LNCAP (cell line): ENCODE measurements around the gene TLK1.

Source experiments
- TF ChIP-seq, protein P1 (sequence below): fragments of 450-650 bp; IDR thresholded peaks from 2 replicates; pipeline ENCODE4 v1.5.1; 2017; ENCODE audit warnings: mild to moderate bottlenecking

Gene TLK1

DNA sequence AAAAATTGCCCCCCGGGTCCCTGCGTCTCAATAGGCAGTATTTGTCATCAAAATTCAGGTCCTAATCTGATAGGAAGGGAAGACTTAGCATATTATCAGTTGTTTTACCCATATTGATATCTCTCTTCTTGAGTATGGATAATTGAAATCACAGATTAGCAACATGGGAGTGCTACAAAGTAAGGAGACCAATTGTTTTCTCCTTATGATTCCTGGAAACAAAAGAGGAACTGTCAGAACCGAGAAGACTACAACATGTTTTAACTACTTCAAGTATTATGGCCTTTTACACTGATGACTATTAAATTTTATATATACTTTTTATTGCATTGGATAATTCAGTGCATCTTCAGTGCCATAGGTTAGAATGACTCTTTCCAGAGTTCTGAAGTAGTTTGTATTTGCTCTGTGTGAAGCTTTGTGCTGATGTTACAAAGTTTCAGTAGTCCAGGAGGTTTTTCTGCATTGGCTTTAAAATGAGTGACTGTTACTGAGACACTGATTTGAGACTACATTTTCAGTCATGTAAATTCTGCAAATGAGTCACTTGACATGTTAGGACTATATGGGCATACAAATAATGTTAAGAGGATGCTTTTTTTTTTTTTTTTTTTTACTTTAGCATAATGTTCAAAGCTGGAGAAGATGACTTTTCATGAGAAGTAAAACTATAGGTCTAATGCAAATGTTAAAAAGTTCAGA, 19.7 kb upstream of the TLK1 start:
- TF ChIP-seq, protein P1, sequence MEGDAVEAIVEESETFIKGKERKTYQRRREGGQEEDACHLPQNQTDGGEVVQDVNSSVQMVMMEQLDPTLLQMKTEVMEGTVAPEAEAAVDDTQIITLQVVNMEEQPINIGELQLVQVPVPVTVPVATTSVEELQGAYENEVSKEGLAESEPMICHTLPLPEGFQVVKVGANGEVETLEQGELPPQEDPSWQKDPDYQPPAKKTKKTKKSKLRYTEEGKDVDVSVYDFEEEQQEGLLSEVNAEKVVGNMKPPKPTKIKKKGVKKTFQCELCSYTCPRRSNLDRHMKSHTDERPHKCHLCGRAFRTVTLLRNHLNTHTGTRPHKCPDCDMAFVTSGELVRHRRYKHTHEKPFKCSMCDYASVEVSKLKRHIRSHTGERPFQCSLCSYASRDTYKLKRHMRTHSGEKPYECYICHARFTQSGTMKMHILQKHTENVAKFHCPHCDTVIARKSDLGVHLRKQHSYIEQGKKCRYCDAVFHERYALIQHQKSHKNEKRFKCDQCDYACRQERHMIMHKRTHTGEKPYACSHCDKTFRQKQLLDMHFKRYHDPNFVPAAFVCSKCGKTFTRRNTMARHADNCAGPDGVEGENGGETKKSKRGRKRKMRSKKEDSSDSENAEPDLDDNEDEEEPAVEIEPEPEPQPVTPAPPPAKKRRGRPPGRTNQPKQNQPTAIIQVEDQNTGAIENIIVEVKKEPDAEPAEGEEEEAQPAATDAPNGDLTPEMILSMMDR = no peak

DNA sequence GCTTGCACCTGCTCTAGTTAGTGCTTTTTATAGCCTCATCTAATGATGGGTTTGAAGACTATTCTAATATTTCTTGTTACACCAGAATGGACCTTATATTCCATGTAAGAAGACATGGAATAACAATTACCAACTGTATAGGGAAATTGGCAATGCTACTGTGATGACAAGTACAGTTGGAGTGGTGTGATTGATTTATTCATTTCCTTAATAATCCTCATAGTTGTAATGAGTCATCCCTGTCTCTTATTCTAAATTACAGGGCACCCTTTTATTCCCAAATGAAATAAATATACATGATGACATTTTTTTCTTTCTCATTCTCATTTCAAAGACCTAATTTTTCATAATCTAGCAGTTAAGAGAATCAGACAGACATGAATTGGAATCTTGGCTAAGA, 18.3 kb upstream of the TLK1 start:
- TF ChIP-seq, protein P1 = no peak

DNA sequence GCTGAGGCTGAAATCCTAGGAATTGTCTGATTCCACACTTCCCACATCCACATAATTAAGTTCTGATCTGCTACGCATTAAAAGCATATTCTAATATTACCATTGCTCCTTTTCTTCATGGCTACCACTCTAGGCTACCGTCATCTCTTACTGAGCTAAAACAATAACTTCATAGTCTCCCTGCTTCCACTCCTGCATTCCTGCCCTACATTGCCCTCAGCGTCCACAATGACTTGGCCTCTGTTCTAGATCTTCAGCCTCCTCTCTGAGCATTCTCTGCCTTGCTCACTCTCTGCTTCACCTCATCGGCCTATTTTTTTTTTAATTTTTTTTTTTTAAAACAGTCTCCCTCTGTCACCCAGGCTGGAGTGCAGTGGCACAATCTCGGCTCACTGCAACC, 15.8 kb upstream of the TLK1 start:
- TF ChIP-seq, protein P1 = no peak

DNA sequence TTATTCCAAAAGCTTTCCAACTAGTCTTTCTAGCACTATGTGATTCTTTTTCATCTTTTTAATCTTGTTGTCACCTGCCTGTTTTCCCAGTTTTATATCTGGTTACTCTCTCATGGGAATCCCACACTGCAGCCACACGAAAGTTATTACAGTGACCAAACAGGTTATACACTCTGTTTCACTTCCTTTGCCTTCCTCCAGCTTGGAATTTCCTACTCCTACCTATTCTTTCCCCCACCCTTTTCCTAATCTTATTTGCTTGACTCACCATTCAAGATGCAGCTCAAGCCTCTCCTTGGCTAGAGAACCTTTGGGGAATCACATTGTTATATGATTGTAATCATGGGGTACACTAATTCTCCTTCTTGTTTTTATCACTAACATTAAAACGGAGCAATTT, 13.4 kb upstream of the TLK1 start:
- TF ChIP-seq, protein P1 = no peak

DNA sequence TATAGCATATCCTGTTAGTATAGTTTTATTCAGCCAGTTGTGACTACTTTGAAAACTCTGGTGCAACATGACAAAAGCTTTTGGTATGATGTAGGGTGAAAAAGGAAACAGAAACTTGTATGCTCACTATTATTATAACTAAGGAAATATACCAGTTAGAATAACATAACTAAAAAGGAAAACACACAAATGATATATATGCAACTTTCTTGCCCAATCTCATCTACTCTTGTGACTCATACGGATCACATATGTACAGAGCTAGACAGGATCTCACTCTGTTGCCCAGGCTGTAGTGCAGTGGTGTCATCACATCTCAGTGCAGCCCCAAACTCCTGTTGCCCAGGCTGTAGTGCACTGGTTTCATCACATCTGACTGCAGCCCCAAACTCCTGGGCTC, 12.4 kb upstream of the TLK1 start:
- TF ChIP-seq, protein P1 = no peak

DNA sequence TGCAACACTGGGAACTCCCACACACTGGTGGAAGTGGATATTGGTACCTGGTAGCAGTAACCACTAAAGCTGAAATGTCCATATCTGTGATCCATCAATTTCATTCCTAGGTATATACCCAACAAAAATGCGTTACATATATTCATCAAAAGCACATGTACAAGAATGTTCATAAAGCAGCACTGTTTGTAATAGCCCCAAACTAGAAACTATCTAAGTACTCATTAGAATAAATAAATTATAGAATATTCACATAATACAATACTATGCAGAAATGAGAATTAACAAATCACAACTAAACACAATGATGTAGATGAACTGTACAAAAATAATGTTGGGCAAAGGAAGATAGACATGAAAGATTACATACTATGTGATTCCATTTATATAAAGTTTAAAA, 11.1 kb upstream of the TLK1 start:
- TF ChIP-seq, protein P1 = no peak

DNA sequence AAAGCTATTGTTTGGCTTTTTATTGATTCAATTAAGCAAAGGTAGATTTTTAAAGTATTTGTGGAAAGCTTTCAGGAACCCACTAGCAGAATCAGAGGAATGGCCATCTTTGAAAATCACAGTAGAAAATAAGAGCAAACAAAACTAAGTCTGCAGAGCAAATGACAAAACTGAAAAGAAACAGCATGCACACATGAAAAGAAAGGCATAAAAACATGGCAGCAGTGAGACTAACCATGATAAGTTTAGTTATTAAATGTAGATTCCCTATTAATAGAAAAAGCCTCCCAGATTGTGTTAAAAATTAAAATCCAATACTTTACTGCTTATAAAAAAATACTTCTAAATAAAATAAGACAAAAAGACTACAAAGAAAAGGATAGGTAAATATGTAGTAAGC, 9.1 kb upstream of the TLK1 start:
- TF ChIP-seq, protein P1 = no peak

DNA sequence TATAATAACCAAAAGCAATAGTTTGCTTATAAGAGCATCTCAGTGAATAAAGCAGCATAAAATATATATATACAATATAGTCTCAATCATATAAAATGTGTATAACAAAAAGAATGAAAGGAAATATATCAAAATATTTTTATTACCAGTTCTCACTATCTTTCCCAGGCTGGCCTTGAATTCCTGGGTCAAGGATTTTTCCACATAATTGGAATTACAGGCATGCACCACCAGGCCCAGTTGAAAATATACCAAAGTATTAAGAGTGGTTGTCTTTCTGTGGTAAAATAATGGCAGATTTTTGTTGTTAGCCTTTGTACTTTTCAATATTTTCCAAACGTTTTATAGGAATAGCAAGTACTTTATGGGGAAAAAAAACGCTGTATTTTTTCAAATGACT, 8.6 kb upstream of the TLK1 start:
- TF ChIP-seq, protein P1 = no peak
